Measurements from ENCODE around the gene LYL1.

The LYL1 gene

GRCh38 chr19:13100841-13101589, 1.6 kb downstream of the LYL1 start:
- H3K9me3 ChIP-seq: no peaks in the 10 kb centered on the region
- H3K27me3 ChIP-seq: no peaks in the 10 kb centered on the region
- no peak for TF ChIP-seq CTCF (IDR thresholded peaks at IDR 0.05)
- H3K27ac ChIP-seq: peak overlapping the region; percentile 75 to 80
- peak overlapping the region; percentile 9 to 41 for H3K4me3 ChIP-seq
- peak in 1 of 2 donors; percentile 69 for DNase-seq
- peaks cover 0 to 56% (median 39%) of the 10 kb centered on the region in 4 donors for H3K4me1 ChIP-seq
- H3K36me3 ChIP-seq: peaks cover 0 to 15% (median 4%) of the 10 kb centered on the region in 3 donors
- intact Hi-C loops (cut with DNase I; ENCODE audit: low total_unique reads): no loop called here

GRCh38 chr19:13100031-13100588, 2.5 kb downstream of the LYL1 start:
- no peak for TF ChIP-seq CTCF (IDR thresholded peaks at IDR 0.05)
- Histone ChIP-seq H3K27me3 (no peaks in the 10 kb centered on the region), H3K9me3 (no peaks in the 10 kb centered on the region), H3K36me3 (peaks cover 0 to 23% (median 5%) of the 10 kb centered on the region in 3 donors), H3K4me3 (peak overlapping the region in 1 of 2 donors; percentile 55), H3K4me1 (peaks cover 0 to 63% (median 41%) of the 10 kb centered on the region in 4 donors), H3K27ac (peak overlapping the region; percentile 74 to 94)
- peak in 1 of 2 donors; percentile 66 for DNase-seq
- intact Hi-C loops (cut with DNase I; ENCODE audit: low total_unique reads): no loop called here

- Histone ChIP-seq H3K27ac (peak overlapping the region; percentile 74 to 94), H3K27me3 (no peaks in the 10 kb centered on the region), H3K4me1 (peaks cover 0 to 61% (median 44%) of the 10 kb centered on the region in 4 donors), H3K4me3 (peak overlapping the region; percentile 46 to 55), H3K36me3 (peaks cover 0 to 23% (median 9%) of the 10 kb centered on the region in 3 donors), H3K9me3 (no peaks in the 10 kb centered on the region)
- no peak for TF ChIP-seq CTCF (IDR thresholded peaks at IDR 0.05)
- peak; percentile 70 to 82 for DNase-seq
- intact Hi-C loops (cut with DNase I; ENCODE audit: low total_unique reads): no loop called here
These were observed 3.3 kb downstream of the LYL1 start for GRCh38 chr19:13099073-13099999.

- Histone ChIP-seq H3K4me1 (peaks cover 0 to 66% (median 52%) of the 10 kb centered on the region in 4 donors), H3K36me3 (peaks cover 0 to 25% (median 9%) of the 10 kb centered on the region in 3 donors), H3K27me3 (no peaks in the 10 kb centered on the region), H3K9me3 (no peaks in the 10 kb centered on the region), H3K27ac (peak overlapping the region; percentile 74 to 94), H3K4me3 (peak overlapping the region; percentile 46 to 55)
- TF ChIP-seq CTCF (IDR thresholded peaks at IDR 0.05): no peak
- intact Hi-C loops (cut with DNase I; ENCODE audit: low total_unique reads): no loop called here
- DNase-seq: no peak
These were observed 4.2 kb downstream of the LYL1 start for GRCh38 chr19:13098277-13099072.

Data from tibial artery (tissue), 4 donors.